Activated naive CD4-positive, alpha-beta T cell treated with anti-CD3 and anti-CD28 coated beads, Interleukin-2, amount 10 ng/mL, durations not matched to agents 7 days and 5 days (primary cell): Measurements from ENCODE around the gene AQP9.

Experiments used
- CTCF ChIA-PET: fragments of 350-600 bp; sonication (Branson Sonifier 250); formaldehyde crosslinking; loops from one replicate; lab custom pipeline; 2021; ENCODE audit warnings: antibody characterized with exemption; lab: Charles Lee
- DNase-seq: peaks from one replicate; pipeline ENCODE4 v3.0.0-alpha.2; 2020
- H3K27ac Mint-ChIP-seq: one replicate; pipeline ENCODE4 v1.8.0; 2021; ENCODE audit warnings: mild to moderate bottlenecking, moderate library complexity, mixed read lengths
- H3K27me3 Mint-ChIP-seq: one replicate; pipeline ENCODE4 v1.8.0; 2021; ENCODE audit warnings: mild to moderate bottlenecking, mixed read lengths
- H3K36me3 Mint-ChIP-seq: one replicate; pipeline ENCODE4 v1.8.0; 2021; ENCODE audit warnings: mixed read lengths
- H3K4me1 Mint-ChIP-seq: one replicate; pipeline ENCODE4 v1.8.0; 2021; ENCODE audit warnings: mixed read lengths
- H3K4me3 Mint-ChIP-seq: one replicate; pipeline ENCODE4 v1.8.0; 2021; ENCODE audit warnings: mild to moderate bottlenecking, moderate library complexity, mixed read lengths
- H3K9me3 Mint-ChIP-seq: one replicate; pipeline ENCODE4 v1.8.0; 2021; ENCODE audit warnings: mixed read lengths

The AQP9 gene

GRCh38 chr15:58124585-58124984, 13.6 kb upstream of the AQP9 start:
- CTCF ChIA-PET = no interaction called here
- no peaks in the 10 kb centered on the region for H3K36me3 Mint-ChIP-seq
- DNase-seq = no peak
- H3K9me3 Mint-ChIP-seq = peaks cover 4% of the 10 kb centered on the region
- no peak overlapping the region for H3K4me3 Mint-ChIP-seq
- no peaks in the 10 kb centered on the region for H3K4me1 Mint-ChIP-seq
- H3K27ac Mint-ChIP-seq = no peak overlapping the region
- H3K27me3 Mint-ChIP-seq = peaks cover 7% of the 10 kb centered on the region

DNA sequence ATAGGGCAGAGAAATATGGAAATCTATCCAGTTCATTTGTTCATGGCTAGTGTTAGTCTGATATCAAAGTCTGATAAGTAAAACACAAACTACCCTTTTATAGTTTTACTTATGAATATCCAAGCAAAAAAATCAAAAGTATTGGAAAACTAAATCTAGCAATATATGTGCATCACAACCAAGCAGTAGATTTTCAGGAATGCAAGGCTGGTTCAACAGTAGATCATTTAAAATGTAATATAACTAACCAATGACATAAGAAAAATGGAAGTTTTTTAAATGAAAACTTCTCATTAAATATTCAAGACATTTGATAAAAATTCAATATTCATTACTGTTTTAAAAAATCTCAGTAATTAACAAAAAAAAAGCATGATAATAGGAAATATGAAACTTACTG, 12.8 kb upstream of the AQP9 start:
- Mint-ChIP-seq H3K9me3 (peaks cover 4% of the 10 kb centered on the region), H3K4me1 (no peaks in the 10 kb centered on the region), H3K27ac (no peak overlapping the region), H3K27me3 (peaks cover 7% of the 10 kb centered on the region), H3K4me3 (no peak overlapping the region), H3K36me3 (no peaks in the 10 kb centered on the region)
- DNase-seq = no peak
- CTCF ChIA-PET = no interaction called here

- no peak overlapping the region for H3K4me3 Mint-ChIP-seq
- no peaks in the 10 kb centered on the region for H3K4me1 Mint-ChIP-seq
- H3K9me3 Mint-ChIP-seq = no peaks in the 10 kb centered on the region
- DNase-seq = no peak
- no peak overlapping the region for H3K27ac Mint-ChIP-seq
- H3K27me3 Mint-ChIP-seq = peaks cover 27% of the 10 kb centered on the region
- no peaks in the 10 kb centered on the region for H3K36me3 Mint-ChIP-seq
- CTCF ChIA-PET = no interaction called here
Observed at GRCh38 chr15:58134886-58135285, 3.3 kb upstream of the AQP9 start.

DNA sequence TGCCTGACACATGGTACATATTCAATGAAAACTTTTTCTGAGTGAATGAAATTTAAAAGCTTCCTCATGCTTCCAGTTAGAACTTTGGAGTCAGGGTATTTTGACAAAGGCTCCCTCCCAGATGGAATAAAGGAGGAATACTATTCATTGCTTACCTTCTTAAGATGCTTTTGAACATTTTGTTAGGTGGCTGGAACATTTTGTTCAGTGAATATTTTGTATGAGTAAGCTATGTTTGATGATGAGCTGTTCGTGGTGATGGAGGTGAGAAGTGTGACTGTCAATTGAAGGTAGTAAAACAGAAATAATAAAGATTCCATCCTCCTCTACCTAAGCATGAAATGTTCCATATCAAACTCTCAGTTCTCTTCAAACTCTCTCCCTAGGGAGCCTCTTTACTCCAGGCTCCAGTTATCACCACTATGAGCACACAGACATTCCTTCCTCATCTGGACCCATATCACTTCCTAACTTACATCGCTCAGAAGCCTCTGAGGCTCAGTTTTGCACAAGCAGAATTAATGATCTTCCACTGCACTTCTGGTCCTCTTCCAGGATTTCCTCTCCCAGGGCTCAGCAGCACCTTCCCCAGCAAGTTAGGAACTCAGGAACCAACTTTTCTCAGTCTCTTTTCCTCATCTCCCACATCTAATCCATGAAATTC, 2.5 kb upstream of the AQP9 start:
- H3K9me3 Mint-ChIP-seq = no peaks in the 10 kb centered on the region
- H3K27me3 Mint-ChIP-seq = peaks cover 27% of the 10 kb centered on the region
- no peak overlapping the region for H3K27ac Mint-ChIP-seq
- H3K4me3 Mint-ChIP-seq = no peak overlapping the region
- no peak for DNase-seq
- CTCF ChIA-PET = no interaction called here
- no peaks in the 10 kb centered on the region for H3K4me1 Mint-ChIP-seq
- H3K36me3 Mint-ChIP-seq = no peaks in the 10 kb centered on the region

GRCh38 chr15:58136731-58137130, 1.4 kb upstream of the AQP9 start:
- H3K4me1 Mint-ChIP-seq = no peaks in the 10 kb centered on the region
- no peak for DNase-seq
- H3K27me3 Mint-ChIP-seq = peaks cover 31% of the 10 kb centered on the region
- no peak overlapping the region for H3K4me3 Mint-ChIP-seq
- H3K9me3 Mint-ChIP-seq = no peaks in the 10 kb centered on the region
- no peak overlapping the region for H3K27ac Mint-ChIP-seq
- H3K36me3 Mint-ChIP-seq = no peaks in the 10 kb centered on the region
- CTCF ChIA-PET = no interaction called here

DNA sequence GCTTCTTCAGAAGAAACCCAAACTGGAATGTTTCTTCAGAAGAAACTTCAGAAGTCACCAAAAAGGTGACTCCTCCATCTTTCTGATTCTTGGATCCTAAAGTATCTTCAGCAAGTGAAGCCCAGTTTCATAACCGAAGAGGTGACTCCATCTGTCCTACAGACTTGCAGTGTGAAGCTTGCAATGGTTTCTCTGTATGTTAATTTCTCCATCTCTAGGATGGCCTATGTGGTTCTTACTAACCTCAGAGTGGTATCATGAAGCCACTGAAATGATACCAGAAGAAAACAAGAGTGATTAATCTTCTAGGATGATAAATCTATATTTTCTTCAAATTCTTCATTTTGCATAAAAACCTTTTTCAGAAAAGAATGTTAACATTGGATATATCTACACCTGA, 495 bp upstream of the AQP9 start:
- Mint-ChIP-seq H3K27me3 (peaks cover 31% of the 10 kb centered on the region), H3K4me3 (no peak overlapping the region), H3K27ac (no peak overlapping the region)

DNA sequence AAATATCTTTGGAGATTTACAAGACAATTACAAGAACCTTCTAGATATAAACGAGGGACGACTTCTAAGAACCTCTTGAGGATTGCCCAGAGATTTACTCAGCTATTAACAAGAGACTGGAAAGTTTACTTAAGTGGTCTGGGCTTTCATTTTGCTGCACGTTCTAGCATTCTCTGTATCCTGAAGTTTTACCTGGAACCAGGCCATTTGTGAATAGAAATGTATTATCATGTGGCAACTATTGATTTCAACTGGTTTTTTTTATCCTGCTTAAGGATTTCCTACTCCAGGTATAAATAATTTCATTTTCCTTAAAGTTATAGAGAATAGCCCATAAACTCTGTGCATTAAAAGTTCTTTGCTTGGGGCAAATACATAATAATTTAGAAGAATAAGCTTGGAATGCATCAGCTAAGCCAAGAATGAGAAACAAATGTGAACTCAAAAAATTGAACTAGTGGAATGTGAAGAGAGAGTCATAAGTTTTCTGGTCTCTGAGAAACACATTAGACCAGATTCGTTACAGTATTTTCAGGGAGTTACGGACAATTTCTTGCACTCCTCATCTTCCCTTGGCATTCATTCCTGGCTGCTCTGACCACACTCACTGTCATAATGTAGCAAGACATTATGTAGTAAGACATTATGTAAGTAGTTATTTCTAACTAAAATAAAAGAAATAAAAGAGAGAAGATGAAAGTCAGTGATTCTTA, 1.3 kb downstream of the AQP9 start:
- Mint-ChIP-seq H3K27me3 (peaks cover 23% of the 10 kb centered on the region), H3K4me3 (no peak overlapping the region), H3K9me3 (no peaks in the 10 kb centered on the region), H3K4me1 (no peaks in the 10 kb centered on the region), H3K27ac (no peak overlapping the region), H3K36me3 (no peaks in the 10 kb centered on the region)
- CTCF ChIA-PET = no interaction called here
- DNase-seq = no peak

More for the DNA sequence above, 495 bp upstream of the AQP9 start:
- H3K9me3 Mint-ChIP-seq = no peaks in the 10 kb centered on the region
- no peaks in the 10 kb centered on the region for H3K36me3 Mint-ChIP-seq
- no peaks in the 10 kb centered on the region for H3K4me1 Mint-ChIP-seq
- no peak for DNase-seq
- CTCF ChIA-PET = no interaction called here

- CTCF ChIA-PET = no interaction called here
- Mint-ChIP-seq H3K36me3 (no peaks in the 10 kb centered on the region), H3K4me3 (no peak overlapping the region), H3K9me3 (no peaks in the 10 kb centered on the region), H3K27ac (no peak overlapping the region), H3K4me1 (no peaks in the 10 kb centered on the region), H3K27me3 (peaks cover 24% of the 10 kb centered on the region)
- DNase-seq = no peak
Observed at GRCh38 chr15:58139989-58140522, 1.9 kb downstream of the AQP9 start.

GRCh38 chr15:58141894-58142293, 3.7 kb downstream of the AQP9 start:
- Mint-ChIP-seq H3K27me3 (peaks cover 16% of the 10 kb centered on the region), H3K36me3 (no peaks in the 10 kb centered on the region), H3K4me1 (no peaks in the 10 kb centered on the region), H3K4me3 (no peak overlapping the region), H3K9me3 (no peaks in the 10 kb centered on the region), H3K27ac (no peak overlapping the region)
- CTCF ChIA-PET = no interaction called here
- DNase-seq = no peak

DNA sequence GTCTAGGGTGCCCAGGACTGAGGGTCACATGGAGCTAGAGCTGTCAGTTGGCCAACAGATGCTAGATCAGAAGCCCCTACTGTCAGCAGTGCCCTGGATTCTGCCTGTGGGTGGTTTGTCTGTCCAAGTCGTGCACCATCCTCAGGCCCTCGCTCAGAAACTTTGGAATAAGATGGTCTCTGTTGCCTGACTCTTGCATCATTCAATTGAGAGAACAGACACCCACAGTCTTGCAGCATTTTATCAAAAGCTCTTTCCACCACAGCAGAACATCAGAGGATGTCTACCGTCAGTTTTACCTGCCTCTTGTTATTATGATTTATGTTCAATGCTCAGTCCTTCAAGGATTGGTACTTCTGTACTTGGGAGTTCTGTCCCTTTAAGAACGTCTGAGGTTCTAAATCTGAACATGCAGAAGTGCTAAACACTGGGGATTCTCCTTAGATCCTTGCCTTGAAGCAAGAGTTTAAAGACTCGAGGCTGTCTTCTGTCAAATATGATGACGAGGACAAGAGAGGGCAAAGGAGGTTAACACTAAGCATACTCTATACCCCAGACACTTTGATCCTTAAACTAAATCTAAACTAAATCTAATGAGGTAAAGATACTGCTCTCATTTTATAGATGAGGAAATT, 4.8 kb downstream of the AQP9 start:
- Mint-ChIP-seq H3K4me3 (no peak overlapping the region), H3K27ac (no peak overlapping the region), H3K9me3 (no peaks in the 10 kb centered on the region), H3K4me1 (no peaks in the 10 kb centered on the region), H3K36me3 (no peaks in the 10 kb centered on the region), H3K27me3 (peaks cover 11% of the 10 kb centered on the region)
- CTCF ChIA-PET = no interaction called here
- no peak for DNase-seq

DNA sequence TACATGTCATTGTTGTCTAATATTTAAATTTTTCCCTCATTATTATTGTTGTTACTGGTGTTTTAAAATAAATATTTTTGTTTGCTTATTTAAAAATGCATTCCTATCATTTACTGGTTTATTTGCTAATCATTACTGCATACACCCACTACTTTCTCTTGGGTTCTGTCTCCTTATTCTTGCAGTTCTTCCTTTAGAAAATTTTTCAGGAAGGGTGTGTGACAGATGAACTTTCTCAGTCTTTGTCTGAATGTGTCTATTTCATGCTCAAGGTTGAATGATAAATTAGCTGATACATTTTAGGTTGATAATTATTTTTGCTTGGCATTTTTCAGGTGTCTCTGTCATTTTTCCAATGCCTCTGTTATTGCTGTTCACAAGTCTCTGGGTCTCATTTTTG, 7.4 kb downstream of the AQP9 start:
- Mint-ChIP-seq H3K9me3 (no peaks in the 10 kb centered on the region), H3K27ac (no peak overlapping the region), H3K4me1 (no peaks in the 10 kb centered on the region), H3K4me3 (no peak overlapping the region), H3K27me3 (peaks cover 10% of the 10 kb centered on the region), H3K36me3 (no peaks in the 10 kb centered on the region)
- CTCF ChIA-PET = no interaction called here
- DNase-seq = no peak

DNA sequence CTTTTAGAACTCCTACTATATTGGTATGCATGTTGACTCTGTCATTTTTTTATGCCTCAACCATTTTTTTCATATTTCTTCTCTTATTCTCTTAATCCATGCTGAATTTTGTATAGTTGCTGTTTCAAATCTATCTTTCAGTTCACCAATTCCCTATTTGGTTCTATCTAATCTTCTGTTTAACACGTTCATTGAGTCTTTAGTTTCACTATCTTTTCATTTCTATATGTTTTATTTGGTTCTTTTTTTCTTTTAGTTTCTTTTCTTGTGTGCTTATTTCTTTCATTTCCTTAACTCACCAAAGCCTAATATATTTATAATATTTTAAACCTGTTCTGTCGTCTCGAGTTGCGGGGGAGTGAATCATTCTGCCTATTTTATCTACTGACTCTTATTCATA, 8.0 kb downstream of the AQP9 start:
- H3K9me3 Mint-ChIP-seq = no peaks in the 10 kb centered on the region
- H3K4me1 Mint-ChIP-seq = no peaks in the 10 kb centered on the region
- no peak for DNase-seq
- H3K27ac Mint-ChIP-seq = no peak overlapping the region
- H3K36me3 Mint-ChIP-seq = no peaks in the 10 kb centered on the region
- CTCF ChIA-PET = no interaction called here
- no peak overlapping the region for H3K4me3 Mint-ChIP-seq
- H3K27me3 Mint-ChIP-seq = peaks cover 8% of the 10 kb centered on the region

GRCh38 chr15:58146749-58147148, 8.6 kb downstream of the AQP9 start:
- H3K4me3 Mint-ChIP-seq = no peak overlapping the region
- H3K27me3 Mint-ChIP-seq = peaks cover 6% of the 10 kb centered on the region
- DNase-seq = no peak
- no peaks in the 10 kb centered on the region for H3K9me3 Mint-ChIP-seq
- no peaks in the 10 kb centered on the region for H3K36me3 Mint-ChIP-seq
- CTCF ChIA-PET = no interaction called here
- H3K27ac Mint-ChIP-seq = no peak overlapping the region
- no peaks in the 10 kb centered on the region for H3K4me1 Mint-ChIP-seq

- no peaks in the 10 kb centered on the region for H3K9me3 Mint-ChIP-seq
- no peaks in the 10 kb centered on the region for H3K36me3 Mint-ChIP-seq
- CTCF ChIA-PET = no interaction called here
- no peak overlapping the region for H3K4me3 Mint-ChIP-seq
- no peak overlapping the region for H3K27ac Mint-ChIP-seq
- DNase-seq = no peak
- H3K27me3 Mint-ChIP-seq = peaks cover 6% of the 10 kb centered on the region
- H3K4me1 Mint-ChIP-seq = no peaks in the 10 kb centered on the region
Observed at GRCh38 chr15:58147171-58147611, 9.0 kb downstream of the AQP9 start.

DNA sequence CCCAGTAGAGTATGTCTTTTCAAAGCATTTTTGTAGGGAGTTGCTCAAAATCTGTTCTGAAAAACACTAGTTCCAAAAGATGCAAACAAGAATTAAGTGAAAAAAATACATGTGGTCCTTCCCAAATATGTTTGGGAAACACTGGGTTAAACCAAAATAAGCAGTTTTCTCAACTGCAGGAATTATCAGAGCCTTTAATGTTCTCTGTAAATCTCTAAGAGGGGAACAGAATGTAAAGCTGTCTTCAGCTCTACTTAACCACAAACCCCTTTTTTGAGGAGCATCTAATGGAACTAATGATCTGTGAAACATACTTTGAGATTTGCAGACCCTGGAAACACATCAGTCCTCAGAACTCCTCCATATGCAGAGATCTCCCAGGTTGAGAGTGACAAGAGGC, 9.9 kb downstream of the AQP9 start:
- no peak overlapping the region for H3K4me3 Mint-ChIP-seq
- H3K9me3 Mint-ChIP-seq = no peaks in the 10 kb centered on the region
- H3K36me3 Mint-ChIP-seq = no peaks in the 10 kb centered on the region
- no peaks in the 10 kb centered on the region for H3K4me1 Mint-ChIP-seq
- H3K27ac Mint-ChIP-seq = no peak overlapping the region
- H3K27me3 Mint-ChIP-seq = peaks cover 6% of the 10 kb centered on the region
- no peak for DNase-seq
- CTCF ChIA-PET = no interaction called here
